EL (cell line): ENCODE data around the gene GRB10.
A peak's percentile ranks its signal among the peaks of the same experiment; 100 is the strongest.
"Not testable (repeated sequence)": the region's sequence is repeated elsewhere in the genome, so short reads cannot be mapped to it uniquely, and the experiment has no call there.

Source experiments
- DNase-seq: peaks from one replicate; pipeline ENCODE4 v3.0.0-alpha.2; 2016

GRB10 gene

DNA sequence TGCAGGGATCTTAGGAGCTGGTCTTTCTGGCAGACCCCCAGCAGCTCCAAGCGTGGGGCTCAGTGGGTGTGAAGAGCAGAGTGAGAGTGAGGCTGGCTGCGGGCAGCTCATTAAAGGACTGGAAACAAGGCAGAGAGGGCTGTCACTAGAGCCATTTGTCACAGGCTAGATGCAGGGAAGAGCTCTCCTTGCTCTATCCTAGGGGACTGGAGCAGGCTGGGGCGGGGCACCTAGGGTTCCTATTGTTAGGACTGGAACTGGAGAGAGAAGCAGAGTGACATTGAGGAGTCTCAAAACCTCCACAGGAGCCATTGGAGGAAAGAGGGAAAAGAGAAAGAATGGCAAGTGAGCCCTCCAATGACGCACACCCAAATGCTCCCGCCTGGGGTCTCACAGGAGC, 216.7 kb downstream of the GRB10 start:
- no peak for DNase-seq

DNA sequence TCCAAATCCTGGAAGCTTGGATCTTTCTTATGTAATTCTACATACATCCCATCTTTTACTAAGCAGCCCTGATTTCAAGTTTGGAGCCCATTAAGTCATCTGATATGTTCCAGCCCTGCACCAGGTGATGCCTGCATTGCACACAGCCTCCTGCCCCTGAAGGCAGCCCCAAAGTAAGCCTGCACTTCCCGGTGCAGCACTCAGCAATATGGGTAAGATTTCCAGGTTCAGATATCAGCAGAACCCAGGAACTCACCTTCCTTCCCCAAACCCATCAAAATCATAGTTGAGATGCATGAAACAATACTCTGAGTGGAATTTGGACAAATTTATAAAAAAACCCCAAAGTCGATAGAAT, 217.2 kb downstream of the GRB10 start:
- no peak for DNase-seq

DNA sequence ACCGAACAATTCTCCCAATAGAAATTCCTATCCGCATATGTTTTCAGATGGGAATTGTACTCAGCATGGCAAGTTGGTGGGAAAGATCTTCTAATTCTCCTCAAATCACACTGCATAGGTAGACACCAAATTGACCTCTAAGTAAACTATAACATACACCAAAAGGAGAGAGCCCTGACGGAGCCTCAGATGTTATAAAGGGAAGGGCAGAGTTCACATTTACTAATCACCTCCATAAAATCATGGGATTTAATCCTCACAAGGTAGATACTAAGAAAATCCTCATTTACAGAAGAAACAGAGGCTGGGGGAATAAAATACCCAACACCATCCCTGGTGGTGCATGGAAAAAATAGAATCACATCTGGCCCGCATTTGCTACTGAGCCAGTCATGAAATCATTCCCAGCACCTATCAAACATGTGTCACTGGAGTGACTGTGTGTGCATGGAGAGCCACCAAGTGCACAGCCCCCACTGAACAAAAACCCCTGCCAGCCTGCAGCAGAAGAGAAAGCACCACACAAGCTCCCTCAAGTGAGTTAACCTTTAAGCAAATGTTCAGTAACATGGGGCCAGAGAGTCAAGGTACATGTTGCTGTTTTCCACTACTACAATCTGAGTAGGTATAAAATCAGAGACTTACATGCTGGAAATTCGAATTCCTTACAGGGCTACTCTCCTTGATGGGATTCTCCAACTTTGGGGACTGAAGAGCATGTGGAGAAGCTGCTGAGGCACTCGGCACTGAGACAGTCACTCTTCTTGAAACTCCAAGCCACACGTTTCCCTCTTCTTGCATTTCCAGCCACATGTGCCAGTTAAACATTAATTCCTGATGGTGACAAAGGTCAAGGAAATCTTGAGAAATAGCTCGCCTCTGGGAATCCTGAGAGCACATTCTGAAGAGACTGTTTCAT, 217.8 kb downstream of the GRB10 start, which contains the start of gene DDC:
Gene DDC, minus strand, starts transcription at position 766 of the 919 bp plus-strand sequence. CDS start 21,320 bp downstream, outside the sequence.
- DNase-seq, result no peak

DNA sequence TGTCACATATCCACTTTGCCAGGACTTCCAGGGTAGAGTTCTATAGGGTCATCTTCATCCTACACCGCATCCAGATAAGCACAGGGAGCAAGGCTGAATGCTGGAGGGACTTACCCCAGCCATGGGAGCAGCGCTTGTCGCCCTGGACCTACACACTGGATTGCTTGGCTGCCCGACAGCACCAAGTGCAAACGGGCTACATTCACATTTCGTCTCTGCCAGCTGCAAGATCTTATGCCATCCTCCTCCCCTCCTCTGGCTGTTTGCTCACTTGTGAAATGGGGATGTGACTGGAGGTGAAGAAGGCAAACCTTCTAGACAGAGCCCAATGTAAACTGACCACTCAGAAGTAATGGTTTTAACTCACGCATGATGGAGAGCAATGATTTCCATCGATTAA, 218.5 kb downstream of the GRB10 start:
- DNase-seq, result no peak

- no peak for DNase-seq
These were observed 220.6 kb downstream of the GRB10 start for GRCh38 chr7:50562136-50562535.

GRCh38 chr7:50560865-50561351, 221.8 kb downstream of the GRB10 start:
- no peak for DNase-seq

- DNase-seq, result no peak
These were observed 222.8 kb downstream of the GRB10 start for GRCh38 chr7:50559881-50560280.

DNA sequence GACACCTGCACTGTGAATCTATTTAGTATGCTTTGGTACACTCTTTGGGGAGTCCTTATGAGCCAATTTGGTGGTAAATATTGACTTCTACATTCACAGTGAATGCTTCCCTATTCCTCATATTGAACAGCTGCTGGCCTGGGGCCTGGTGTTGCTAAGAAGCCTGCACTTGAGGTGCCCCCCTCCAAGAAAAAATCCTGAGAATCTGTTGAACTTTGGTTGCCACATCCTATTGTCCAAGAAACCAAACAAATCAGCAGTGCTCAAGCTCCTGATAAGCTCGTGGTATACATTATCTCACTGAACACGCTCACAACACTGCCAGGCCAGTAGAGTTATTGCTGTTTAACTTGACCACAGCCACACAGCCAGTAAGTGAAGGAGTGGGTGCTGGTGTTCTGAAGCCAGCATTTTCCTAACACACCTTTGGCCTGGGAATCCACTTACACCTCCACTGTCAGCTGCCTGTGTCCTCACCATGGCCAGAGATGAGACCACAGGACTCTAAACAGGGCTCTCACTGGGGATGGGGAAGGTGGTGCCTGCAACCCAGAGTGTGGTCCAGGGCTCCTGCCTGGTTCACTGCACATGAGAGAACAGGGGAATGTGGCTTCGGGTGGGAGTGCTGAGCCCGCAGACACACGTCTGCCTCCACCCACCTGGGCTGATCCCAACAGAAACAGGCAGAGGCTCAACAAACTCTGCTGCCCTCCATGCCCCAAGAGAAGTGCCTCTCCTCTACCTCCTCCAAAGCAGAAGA, 224.2 kb downstream of the GRB10 start:
- DNase-seq, result no peak

DNA sequence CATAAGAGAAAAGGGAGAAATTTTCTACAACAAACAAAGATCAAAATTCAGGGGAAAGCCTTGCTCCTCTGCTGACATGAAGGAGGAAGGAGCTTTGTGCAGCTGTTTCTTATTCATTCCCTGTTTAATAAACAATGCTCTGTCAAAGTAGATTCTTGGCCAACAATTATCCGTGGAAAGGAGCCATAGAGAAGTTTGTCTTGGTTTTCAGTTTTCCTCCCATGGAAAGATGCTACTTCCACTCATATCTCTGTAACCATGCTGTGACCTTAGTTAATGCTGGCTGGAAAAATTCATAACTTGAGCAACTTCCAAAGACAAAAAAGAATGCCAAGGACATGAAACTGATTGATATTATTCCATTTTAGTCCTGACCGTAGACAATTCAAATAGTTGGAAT, 225.6 kb downstream of the GRB10 start:
- no peak for DNase-seq

- DNase-seq, result no peak
These were observed 226.3 kb downstream of the GRB10 start for GRCh38 chr7:50556247-50556991.

GRCh38 chr7:50555594-50556140, 227.0 kb downstream of the GRB10 start:
- no peak for DNase-seq

DNA sequence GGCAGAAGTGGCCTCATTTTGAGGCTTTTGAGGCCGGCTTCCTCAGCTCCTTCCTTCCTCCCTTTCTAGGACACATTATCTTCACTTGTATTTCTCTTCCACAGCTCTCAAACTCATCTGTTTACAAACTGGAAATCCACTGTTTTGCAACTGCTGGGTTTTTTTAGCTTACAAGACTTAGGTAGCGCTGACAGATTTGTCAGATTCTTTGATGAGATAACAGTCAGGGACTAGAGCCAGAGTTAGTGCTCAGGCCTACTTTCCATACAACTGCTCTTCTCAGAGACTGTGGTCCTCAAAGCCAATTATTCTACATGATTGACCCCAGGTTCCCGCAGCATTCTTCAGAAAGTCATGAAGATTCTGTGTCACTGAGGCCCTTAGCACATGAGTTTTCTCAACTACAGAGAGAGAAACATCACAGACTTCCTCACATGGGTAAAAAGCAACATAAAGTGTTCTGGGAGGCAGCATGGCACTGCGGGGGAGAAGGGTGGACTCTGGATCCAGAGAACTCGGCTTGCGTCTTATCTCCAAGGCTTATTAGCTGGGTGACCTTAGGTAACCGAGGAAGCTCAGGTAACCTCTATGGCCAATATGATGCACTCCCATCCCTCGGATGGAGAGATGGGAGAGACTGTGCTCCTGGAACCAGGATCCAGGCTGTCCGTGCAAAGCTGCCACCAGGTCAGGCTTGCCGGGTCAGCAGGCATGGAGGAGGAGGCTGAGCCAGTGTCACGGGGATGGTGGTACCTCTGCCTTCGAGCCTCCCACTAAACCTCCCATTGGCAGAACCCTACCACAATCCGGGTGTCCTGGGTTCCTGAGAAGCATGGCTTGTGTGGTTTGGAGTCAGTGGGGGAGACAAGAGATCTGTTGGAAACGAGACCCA, 228.0 kb downstream of the GRB10 start:
- DNase-seq, result no peak

GRCh38 chr7:50553973-50554372, 228.7 kb downstream of the GRB10 start:
- DNase-seq, result no peak

DNA sequence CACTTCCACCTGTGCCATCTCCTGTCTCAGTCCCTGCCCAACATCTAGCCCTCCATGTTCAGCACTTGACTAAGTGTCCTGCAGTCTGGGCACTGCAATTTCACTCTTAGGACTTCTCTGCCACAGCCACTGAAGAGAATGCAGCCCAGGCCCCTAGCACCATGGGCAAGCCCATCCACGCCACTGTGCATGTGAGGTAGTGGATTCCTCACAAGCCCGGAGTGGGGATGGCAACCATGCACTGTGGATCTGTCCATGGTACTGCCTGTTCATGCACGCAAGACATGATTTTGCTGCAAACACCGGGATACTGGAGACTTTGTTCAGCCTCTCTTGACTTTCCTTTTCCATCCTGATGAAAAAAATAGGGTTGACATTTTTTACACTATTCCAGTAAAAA, 229.8 kb downstream of the GRB10 start:
- peak; percentile 20 for DNase-seq

DNA sequence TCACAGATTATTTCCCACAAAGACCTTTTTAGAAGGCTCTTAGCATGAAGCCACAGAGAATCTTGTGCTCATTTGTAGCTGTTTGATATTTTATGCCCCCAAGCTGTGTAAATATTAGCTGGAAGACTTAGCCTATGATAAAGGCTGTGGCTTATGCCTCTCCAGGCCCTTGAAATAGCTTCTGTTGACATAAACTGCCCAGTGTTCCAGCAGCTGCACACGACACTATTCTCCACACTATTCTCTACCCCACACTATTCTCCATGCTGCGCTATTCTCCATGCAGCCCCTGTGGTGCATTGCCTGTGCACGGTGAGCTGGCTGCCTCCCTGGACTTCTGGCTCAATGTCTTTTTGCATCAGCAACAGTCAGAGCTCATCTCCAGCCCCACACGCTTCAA, 230.6 kb downstream of the GRB10 start:
- DNase-seq, result no peak

- not testable (repeated sequence) for DNase-seq
These were observed 237.1 kb downstream of the GRB10 start for GRCh38 chr7:50545613-50546012.

GRCh38 chr7:50544992-50545391, 237.7 kb downstream of the GRB10 start:
- DNase-seq, result no peak

DNA sequence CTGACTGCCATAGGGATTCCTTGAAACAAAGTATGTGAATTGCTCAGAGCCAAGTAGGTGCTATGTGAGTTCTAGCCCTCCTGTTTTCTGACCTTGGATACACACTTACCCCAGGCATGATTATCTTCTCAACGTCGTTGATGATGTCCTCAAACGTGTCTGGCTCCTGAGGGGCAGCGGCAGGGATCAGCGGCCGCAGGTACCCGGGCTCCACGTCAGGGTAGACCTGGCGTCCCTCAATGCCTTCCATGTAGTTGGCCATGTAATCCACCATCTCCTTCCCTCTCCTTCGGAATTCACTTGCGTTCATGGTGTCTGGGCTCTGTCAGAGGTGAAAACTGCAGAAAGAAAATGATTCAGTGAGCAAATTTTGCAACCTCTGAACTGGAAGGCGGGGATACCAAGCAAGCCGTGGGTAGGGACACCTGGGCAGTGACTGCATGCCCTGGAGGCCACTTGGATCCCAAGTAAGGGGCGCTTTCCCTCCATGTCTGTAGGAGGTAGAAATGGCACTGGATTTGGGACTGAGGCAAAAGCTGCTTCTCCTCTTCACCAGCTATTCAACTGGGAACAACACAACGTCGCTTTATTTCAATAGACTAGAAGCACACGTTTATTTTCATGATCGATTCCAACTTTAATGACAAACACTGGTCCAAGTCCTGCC, 238.8 kb downstream of the GRB10 start:
- no peak for DNase-seq

GRCh38 chr7:50542132-50542531, 240.6 kb downstream of the GRB10 start:
- DNase-seq, result no peak

GRCh38 chr7:50540785-50541579, 241.7 kb downstream of the GRB10 start:
- DNase-seq, result no peak
